HT1080 (cell line): ENCODE measurements around the gene ABHD12. TPM values are rescaled to one million over a fixed set of nuclear protein-coding genes. Genes with fewer than 3 reads are reported as not detected.
"Not testable (repeated sequence)": the region's sequence is repeated elsewhere in the genome, so short reads cannot be mapped to it uniquely, and the experiment has no call there.

Experiments used
- DNase-seq: peaks from one replicate; pipeline ENCODE4 v3.0.0-alpha.2; 2015; ENCODE audit warnings: low read depth
- polyA plus RNA-seq, 2 experiments: library from polyadenylated mRNA; depleted of rRNA; stranded (reverse); fragments of >200 nt; gene quantifications; 2 replicates each; pipeline ENCODE4 v1.2.3, GENCODE V29; 2015
- total RNA-seq: library from RNA; depleted of rRNA; stranded (reverse); fragments of >200 nt; shearing (Covaris generic); gene quantifications from 2 replicates; pipeline ENCODE4 v1.2.3, GENCODE V29; 2014; rRNA removed

Gene ABHD12
- total RNA-seq: 43.9 and 50.2 TPM in 2 replicates
- polyA plus RNA-seq (2015; cell fraction: cytosol; rRNA removed): 83.7 and 92.9 TPM in 2 replicates
- polyA plus RNA-seq (2015; cell fraction: nucleus; rRNA removed): 43.3 and 50.3 TPM in 2 replicates

GRCh38 chr20:25390538-25391528 lies at the start of gene ABHD12:
Gene ABHD12, minus strand, starts transcription at chr20:25390835. Its CDS starts 132 bp downstream, at chr20:25390703.
- DNase-seq: peak; percentile 92

- no peak for DNase-seq
Measured at GRCh38 chr20:25439328-25439727, 48.7 kb upstream of the ABHD12 start.

- DNase-seq: no peak
Measured at GRCh38 chr20:25437153-25437581, 46.5 kb upstream of the ABHD12 start.

- no peak for DNase-seq
Measured at GRCh38 chr20:25424536-25424935, 33.9 kb upstream of the ABHD12 start.

- DNase-seq: no peak
Measured at GRCh38 chr20:25422032-25422431, 31.4 kb upstream of the ABHD12 start.

GRCh38 chr20:25421102-25421501 lies 30.5 kb upstream of the ABHD12 start:
- DNase-seq: no peak

GRCh38 chr20:25418776-25419175 lies 28.1 kb upstream of the ABHD12 start:
- DNase-seq: no peak

GRCh38 chr20:25408890-25409289 lies 18.3 kb upstream of the ABHD12 start:
- DNase-seq: peak; percentile 5

GRCh38 chr20:25408170-25408547 lies 17.5 kb upstream of the ABHD12 start:
- DNase-seq: no peak

GRCh38 chr20:25407311-25408169 lies 16.9 kb upstream of the ABHD12 start, which contains the start of gene GINS1:
Gene GINS1, plus strand, starts transcription at chr20:25407673. Its CDS starts 148 bp downstream, at chr20:25407821.
- DNase-seq: peak; percentile 92

GRCh38 chr20:25402583-25402982 lies 11.9 kb upstream of the ABHD12 start:
- DNase-seq: no peak

GRCh38 chr20:25400291-25400732 lies 9.7 kb upstream of the ABHD12 start:
- DNase-seq: not testable (repeated sequence)

GRCh38 chr20:25399037-25399430 lies 8.4 kb upstream of the ABHD12 start:
- peak; percentile 78 for DNase-seq

- no peak for DNase-seq
Measured at GRCh38 chr20:25398376-25399036, 7.9 kb upstream of the ABHD12 start.

GRCh38 chr20:25397821-25398220 lies 7.2 kb upstream of the ABHD12 start:
- no peak for DNase-seq

GRCh38 chr20:25397096-25397495 lies 6.5 kb upstream of the ABHD12 start:
- DNase-seq: no peak

- DNase-seq: no peak
Measured at GRCh38 chr20:25394996-25395395, 4.4 kb upstream of the ABHD12 start.

GRCh38 chr20:25394276-25394675 lies 3.6 kb upstream of the ABHD12 start:
- DNase-seq: no peak

GRCh38 chr20:25389858-25390537 lies 637 bp downstream of the ABHD12 start:
- no peak for DNase-seq

- peak; percentile 19 for DNase-seq
Measured at GRCh38 chr20:25389401-25389857, 1.2 kb downstream of the ABHD12 start.
